Mesenchymal stem cell (in vitro differentiated cells and primary cell): Measurements from ENCODE around the gene NUDT22.

Source experiments
- DNase-seq: peaks from one replicate; pipeline ENCODE4 v3.0.0-alpha.2; 2013
- H2AFZ ChIP-seq: one replicate; pipeline ENCODE4 v1.6.1; 2013; ENCODE audit warnings: low read depth, mild to moderate bottlenecking, control low read depth, inconsistent platforms, low read length, moderate library complexity
- H2AK5ac ChIP-seq: 2 replicates; pipeline ENCODE4 v1.6.1; 2013; ENCODE audit warnings: low read length, moderate library complexity, mild to moderate bottlenecking, inconsistent platforms; ENCODE audit not compliant: severe bottlenecking
- H2BK120ac ChIP-seq: one replicate; pipeline ENCODE4 v1.6.1; 2013; ENCODE audit warnings: low read depth, mild to moderate bottlenecking, inconsistent platforms, low read length, moderate library complexity
- H2BK12ac ChIP-seq, 2 experiments: one replicate each; pipeline ENCODE4 v1.6.1; 2013; ENCODE audit warnings: inconsistent platforms in 2 of 2, low read length in 2 of 2, mild to moderate bottlenecking in 2 of 2, moderate library complexity in 2 of 2, control low read depth in 1 of 2
- H2BK15ac ChIP-seq: one replicate; pipeline ENCODE4 v1.6.1; 2013; ENCODE audit warnings: mild to moderate bottlenecking, low read depth, inconsistent platforms; ENCODE audit not compliant: poor library complexity, severe bottlenecking
- H2BK5ac ChIP-seq: 2 replicates; pipeline ENCODE4 v1.6.1; 2013; ENCODE audit warnings: low read depth, mild to moderate bottlenecking, low read length, control low read depth, inconsistent platforms; ENCODE audit not compliant: poor library complexity, severe bottlenecking
- H3K14ac ChIP-seq, 2 experiments: one replicate each; pipeline ENCODE4 v1.6.1; 2013; ENCODE audit warnings: inconsistent platforms in 2 of 2, low read length in 2 of 2, control low read depth in 1 of 2, mild to moderate bottlenecking in 1 of 2, moderate library complexity in 1 of 2
- H3K18ac ChIP-seq, 2 experiments: one replicate each; pipeline ENCODE4 v1.6.1; 2013; ENCODE audit warnings: inconsistent platforms in 2 of 2, low read length in 2 of 2, control low read depth in 1 of 2, low read depth in 1 of 2, mild to moderate bottlenecking in 1 of 2
- H3K23ac ChIP-seq, 2 experiments: one replicate each; pipeline ENCODE4 v1.6.1; 2013; ENCODE audit warnings: inconsistent platforms in 2 of 2, low read length in 2 of 2, mild to moderate bottlenecking in 2 of 2, moderate library complexity in 2 of 2, control low read depth in 1 of 2
- H3K27ac ChIP-seq: 2 replicates; pipeline ENCODE4 v1.5.1; 2013; ENCODE audit warnings: mild to moderate bottlenecking, moderate library complexity, low read length, control low read depth, inconsistent platforms; ENCODE audit not compliant: poor library complexity, severe bottlenecking
- H3K27me3 ChIP-seq, 2 experiments: 2 replicates each; pipeline versions ENCODE4 v1.6.1 to v1.7.0; 2013; ENCODE audit warnings: low read length in 2 of 2, mild to moderate bottlenecking in 2 of 2, moderate library complexity in 2 of 2, control low read depth in 1 of 2, inconsistent platforms in 1 of 2; ENCODE audit not compliant: control insufficient read depth in 1 of 2, insufficient read depth in 1 of 2
- H3K36me3 ChIP-seq, 2 experiments: 2 replicates each; pipeline versions ENCODE4 v1.6.1 to v1.7.0; 2013; ENCODE audit warnings: low read length in 2 of 2, control low read depth in 1 of 2, inconsistent platforms in 1 of 2, low read depth in 1 of 2, mild to moderate bottlenecking in 1 of 2; ENCODE audit not compliant: insufficient read depth in 2 of 2, control insufficient read depth in 1 of 2
- H3K4ac ChIP-seq, 2 experiments: one replicate each; pipeline ENCODE4 v1.6.1; 2013; ENCODE audit warnings: inconsistent platforms in 2 of 2, low read length in 2 of 2, mild to moderate bottlenecking in 2 of 2, moderate library complexity in 2 of 2, control low read depth in 1 of 2, low read depth in 1 of 2
- H3K4me1 ChIP-seq: 2 replicates; pipeline ENCODE4 v1.6.1; 2013; ENCODE audit warnings: low read depth, low read length, control low read depth; ENCODE audit not compliant: control insufficient read depth, insufficient read depth
- H3K4me2 ChIP-seq: 2 replicates; pipeline ENCODE4 v1.6.1; 2013; ENCODE audit warnings: low read length, mild to moderate bottlenecking, inconsistent platforms; ENCODE audit not compliant: poor library complexity, severe bottlenecking
- H3K4me3 ChIP-seq, 2 experiments: 2 replicates each; pipeline versions ENCODE4 v1.5.1 to v1.7.0; 2013; ENCODE audit warnings: low read length in 2 of 2, mild to moderate bottlenecking in 2 of 2, control low read depth in 1 of 2, low read depth in 1 of 2; ENCODE audit not compliant: insufficient read depth in 1 of 2
- H3K79me1 ChIP-seq: replicated peaks from 2 replicates; pipeline ENCODE4 v1.6.1; 2013; ENCODE audit warnings: mild to moderate bottlenecking, control low read depth, low read length, inconsistent platforms; ENCODE audit not compliant: poor library complexity, severe bottlenecking
- H3K9ac ChIP-seq: 2 replicates; pipeline ENCODE4 v1.7.0; 2013; ENCODE audit warnings: mild to moderate bottlenecking, low read length, moderate library complexity
- H3K9me3 ChIP-seq: 2 replicates; pipeline ENCODE4 v1.7.0; 2013; ENCODE audit warnings: mild to moderate bottlenecking, low read length; ENCODE audit not compliant: control insufficient read depth
- H4K8ac ChIP-seq: one replicate; pipeline ENCODE4 v1.6.1; 2013; ENCODE audit warnings: inconsistent platforms, mild to moderate bottlenecking, low read length, moderate library complexity
- H4K91ac ChIP-seq: one replicate; pipeline ENCODE4 v1.6.1; 2013; ENCODE audit warnings: mild to moderate bottlenecking, low read length, inconsistent platforms
- WGBS: methylation state at CpG from one replicate; pipeline ENCODE4 v1.1.7; 2013; ENCODE audit warnings: mixed read lengths; 5-methylcytosine and 5-hydroxymethylcytosine counted together

Gene NUDT22

DNA sequence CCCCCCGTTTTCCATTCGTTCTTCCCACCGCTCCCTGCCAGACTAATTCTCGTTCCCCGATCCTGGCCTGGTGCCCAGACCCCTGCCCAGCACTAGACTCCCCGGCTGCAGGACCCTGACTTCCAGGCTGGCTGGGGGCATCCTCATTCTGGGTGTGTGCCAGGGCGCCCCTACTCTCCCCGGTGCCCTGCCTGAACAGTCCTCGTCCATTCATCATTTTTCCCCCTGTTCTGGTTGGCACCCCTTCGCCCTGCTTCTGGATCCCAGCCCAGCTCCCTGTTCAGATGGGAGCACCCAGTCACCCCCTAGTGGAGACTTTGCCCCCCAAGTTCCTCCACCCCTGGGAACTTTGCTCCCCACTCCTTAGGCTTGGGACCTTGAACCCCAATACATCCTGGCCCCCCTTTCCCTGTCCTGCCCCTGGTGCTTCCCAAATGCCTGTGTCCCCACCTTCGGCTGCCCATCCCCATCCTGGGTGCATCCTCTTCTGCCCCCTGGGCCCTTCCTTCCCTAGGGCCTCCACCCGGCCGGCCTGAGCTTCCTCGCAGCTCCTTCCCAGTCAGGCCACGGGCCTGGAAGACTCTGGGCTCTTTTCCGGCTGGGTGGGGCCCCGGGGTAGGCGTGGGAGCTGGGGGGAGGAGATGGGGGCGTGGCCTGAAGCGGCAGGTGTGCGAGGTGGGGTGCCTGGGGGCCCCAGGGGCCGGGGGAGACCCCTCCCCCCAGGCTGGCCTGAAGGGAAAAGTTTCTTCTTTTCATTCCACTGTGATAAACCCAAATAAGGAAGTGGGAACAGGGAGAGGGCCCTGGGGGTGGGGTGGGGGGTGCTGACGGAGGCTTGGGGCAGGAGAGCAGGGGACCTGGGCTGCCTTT, 26.2 kb downstream of the NUDT22 start:
- Histone ChIP-seq H3K4me3 (peak overlapping the region; percentile 78 to 85), H2BK12ac (peak overlapping the region; percentile 38 to 45), H3K9ac (peak overlapping the region; percentile 91), H2BK15ac (peak overlapping the region; percentile 28), H3K36me3 (peaks cover 21 to 31% of the 10 kb centered on the region in 2 experiments), H4K91ac (peak overlapping the region; percentile 36), H3K27ac (no peak overlapping the region), H2BK120ac (peak overlapping the region; percentile 42), H3K79me1 (peaks cover 31% of the 10 kb centered on the region), H4K8ac (peak overlapping the region; percentile 21), H3K4me2 (peak overlapping the region; percentile 92), H3K4me1 (peaks cover 37% of the 10 kb centered on the region), H3K27me3 (no peaks in the 10 kb centered on the region), H3K23ac (no peak overlapping the region), H2AK5ac (peak overlapping the region; percentile 38), H2BK5ac (no peak overlapping the region), H3K4ac (peak overlapping the region in 1 of 2 experiments; percentile 85), H3K18ac (peak overlapping the region; percentile 40 to 71), H3K14ac (peak overlapping the region; percentile 28 to 96), H3K9me3 (no peaks in the 10 kb centered on the region), H2AFZ (peak overlapping the region; percentile 29)
- peak; percentile 51 for DNase-seq
- WGBS: 5% methylated on average over 19 of the region's 23 CpGs

DNA sequence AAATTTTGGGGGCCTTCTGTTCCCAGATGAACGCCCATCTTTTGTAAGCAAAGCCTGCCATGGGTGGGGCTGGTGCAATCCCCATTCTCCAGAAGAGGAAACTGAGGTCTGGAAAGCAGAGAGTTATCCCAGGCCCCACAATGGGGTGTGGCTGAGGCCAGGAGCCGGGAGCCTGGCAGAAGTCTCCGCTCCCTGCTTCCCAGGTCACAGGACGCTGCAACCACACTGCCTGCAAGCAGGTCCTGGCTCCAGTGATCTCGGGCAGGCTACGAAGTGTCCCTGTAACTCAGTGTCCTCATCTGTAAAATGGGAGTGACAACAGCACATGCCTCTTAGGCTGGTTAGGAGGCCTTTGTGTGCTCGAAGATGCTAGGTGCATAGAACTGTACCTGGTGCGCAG, 27.0 kb downstream of the NUDT22 start:
- H3K14ac ChIP-seq: no peak overlapping the region
- peak overlapping the region in 1 of 2 experiments; percentile 85 for H3K4me3 ChIP-seq
- no peak overlapping the region for H2BK12ac ChIP-seq
- no peak overlapping the region for H2BK15ac ChIP-seq
- H3K4me2 ChIP-seq: peak overlapping the region; percentile 17
- no peak overlapping the region for H4K91ac ChIP-seq
- no peak overlapping the region for H2AFZ ChIP-seq
- H3K27ac ChIP-seq: no peak overlapping the region
- H3K9ac ChIP-seq: peak overlapping the region; percentile 38
- H3K27me3 ChIP-seq: no peaks in the 10 kb centered on the region
- WGBS: 85% methylated on average over 8 of the region's 8 CpGs
- no peak overlapping the region for H2BK5ac ChIP-seq
- H3K36me3 ChIP-seq: peaks cover 27 to 38% of the 10 kb centered on the region in 2 experiments
- no peaks in the 10 kb centered on the region for H3K9me3 ChIP-seq
- peak overlapping the region; percentile 10 for H2AK5ac ChIP-seq
- H3K4ac ChIP-seq: no peak overlapping the region
- H3K23ac ChIP-seq: no peak overlapping the region
- H3K18ac ChIP-seq: no peak overlapping the region
- H3K4me1 ChIP-seq: peaks cover 33% of the 10 kb centered on the region
- peaks cover 31% of the 10 kb centered on the region for H3K79me1 ChIP-seq
- no peak overlapping the region for H2BK120ac ChIP-seq
- no peak overlapping the region for H4K8ac ChIP-seq
- no peak for DNase-seq

DNA sequence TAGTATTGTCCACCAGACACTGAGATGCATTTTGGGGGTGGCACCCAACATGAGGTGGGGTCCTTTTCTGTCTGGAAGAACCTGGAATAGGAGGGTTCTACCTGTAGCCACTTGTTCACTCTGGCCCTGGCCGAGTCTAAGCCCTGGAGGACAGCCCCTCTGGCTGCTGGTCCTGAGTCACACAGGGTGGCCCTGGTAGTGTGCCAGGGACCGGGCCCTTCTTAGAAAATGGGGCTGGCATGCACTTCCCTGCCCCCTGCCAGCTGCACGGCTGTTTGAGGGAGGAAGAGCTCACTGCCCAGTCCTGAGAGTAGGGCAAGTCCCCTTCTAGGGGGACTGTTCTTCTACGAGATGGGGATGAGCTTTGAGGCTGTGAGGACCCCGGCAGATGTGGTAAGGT, 27.4 kb downstream of the NUDT22 start:
- DNase-seq: no peak
- no peak overlapping the region for H3K14ac ChIP-seq
- H4K91ac ChIP-seq: no peak overlapping the region
- H3K4me1 ChIP-seq: peaks cover 33% of the 10 kb centered on the region
- no peak overlapping the region for H3K9ac ChIP-seq
- 85% methylated on average over 5 of the region's 5 CpGs for WGBS
- no peak overlapping the region for H2AK5ac ChIP-seq
- H3K27me3 ChIP-seq: no peaks in the 10 kb centered on the region
- H2BK15ac ChIP-seq: no peak overlapping the region
- no peak overlapping the region for H2BK5ac ChIP-seq
- no peak overlapping the region for H2BK12ac ChIP-seq
- H4K8ac ChIP-seq: no peak overlapping the region
- no peak overlapping the region for H2BK120ac ChIP-seq
- H3K4me3 ChIP-seq: no peak overlapping the region
- no peaks in the 10 kb centered on the region for H3K9me3 ChIP-seq
- H3K79me1 ChIP-seq: peaks cover 34% of the 10 kb centered on the region
- no peak overlapping the region for H3K4me2 ChIP-seq
- peak overlapping the region in 1 of 2 experiments; percentile 49 for H3K23ac ChIP-seq
- no peak overlapping the region for H3K4ac ChIP-seq
- H2AFZ ChIP-seq: no peak overlapping the region
- no peak overlapping the region for H3K18ac ChIP-seq
- peaks cover 31 to 43% of the 10 kb centered on the region in 2 experiments for H3K36me3 ChIP-seq
- H3K27ac ChIP-seq: no peak overlapping the region

DNA sequence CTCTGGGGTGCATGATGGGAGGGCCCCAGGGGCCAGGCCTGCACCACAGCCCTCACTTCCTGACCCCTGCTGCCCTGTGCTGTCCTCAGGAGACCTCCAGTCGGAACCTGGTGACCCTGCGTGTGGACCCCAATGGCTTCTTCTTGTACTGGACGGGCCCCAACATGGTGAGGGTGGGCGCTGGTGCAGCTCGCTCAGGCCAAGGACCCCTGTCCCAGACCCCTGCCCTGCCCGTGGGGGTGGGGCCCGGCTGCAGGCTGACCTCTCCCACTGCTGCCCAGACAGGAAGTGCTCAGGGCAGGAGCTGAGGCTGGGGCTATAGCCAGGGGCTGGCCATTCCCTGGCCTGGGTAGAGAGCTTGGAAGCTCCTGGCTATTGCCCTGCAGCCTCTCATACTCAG, 28.3 kb downstream of the NUDT22 start:
- H2AK5ac ChIP-seq: no peak overlapping the region
- no peak overlapping the region for H2BK12ac ChIP-seq
- H3K27ac ChIP-seq: no peak overlapping the region
- no peak overlapping the region for H3K14ac ChIP-seq
- H3K4ac ChIP-seq: peak overlapping the region in 1 of 2 experiments; percentile 12
- no peak overlapping the region for H4K8ac ChIP-seq
- H2BK15ac ChIP-seq: peak overlapping the region; percentile 15
- no peak for DNase-seq
- H3K4me1 ChIP-seq: peaks cover 35% of the 10 kb centered on the region
- H3K79me1 ChIP-seq: peaks cover 35% of the 10 kb centered on the region
- H2BK120ac ChIP-seq: no peak overlapping the region
- peaks cover 39 to 51% of the 10 kb centered on the region in 2 experiments for H3K36me3 ChIP-seq
- 91% methylated on average over 7 of the region's 7 CpGs for WGBS
- no peak overlapping the region for H3K4me2 ChIP-seq
- H2BK5ac ChIP-seq: no peak overlapping the region
- H3K18ac ChIP-seq: no peak overlapping the region
- H4K91ac ChIP-seq: no peak overlapping the region
- H3K9me3 ChIP-seq: no peaks in the 10 kb centered on the region
- no peak overlapping the region for H3K9ac ChIP-seq
- no peak overlapping the region for H3K4me3 ChIP-seq
- H3K27me3 ChIP-seq: no peaks in the 10 kb centered on the region
- no peak overlapping the region for H3K23ac ChIP-seq
- H2AFZ ChIP-seq: no peak overlapping the region
